ENCODE data around the gene FRAT1. TPM values are rescaled to one million over a fixed set of nuclear protein-coding genes. Genes with fewer than 3 reads are reported as not detected.
A peak's percentile ranks its signal among the peaks of the same experiment; 100 is the strongest.

FRAT1 gene
- total and polyA plus RNA-seq, 2 donors (not counting 1 experiment from before 2014, with no cell fraction given): 5.1 to 25.3 TPM

DNA sequence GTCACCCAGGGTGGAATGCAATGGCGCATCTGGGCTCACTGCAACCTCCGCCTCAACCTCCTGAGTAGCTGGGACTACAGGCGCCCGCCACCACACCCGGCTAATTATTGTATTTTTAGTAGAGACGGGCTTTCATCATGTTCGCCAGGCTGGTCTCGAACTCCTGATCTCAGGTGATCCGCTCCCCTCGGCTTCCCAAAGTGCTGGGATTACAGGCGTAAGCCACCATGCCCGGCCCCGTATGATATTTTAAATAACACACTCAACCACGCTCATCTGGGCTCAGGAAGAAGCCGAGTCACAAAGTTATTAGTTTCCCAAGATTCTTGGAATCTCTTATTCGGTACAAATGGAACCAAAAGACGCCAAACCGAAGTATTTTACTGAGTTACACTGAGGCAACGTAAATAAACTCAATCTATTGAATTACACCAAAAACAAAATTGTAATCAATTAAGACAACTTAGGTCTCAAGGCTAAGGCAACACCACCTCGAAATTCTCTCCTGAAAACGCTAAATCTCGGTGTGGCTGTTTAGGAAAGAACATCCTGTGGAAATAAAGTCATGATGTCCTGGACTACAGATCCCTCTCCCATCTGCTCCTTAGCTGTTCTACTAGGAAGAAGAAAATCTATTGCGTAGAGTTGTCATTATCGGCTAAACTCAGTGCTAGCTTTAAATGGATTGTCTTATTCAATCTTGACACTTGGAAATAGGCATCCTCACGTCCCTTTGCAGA is 27.5 kb upstream of the FRAT1 start:
- peak overlapping the region; percentile 89 for H3K9ac ChIP-seq (ENCODE audit: low read length)
- H3K79me2 ChIP-seq (ENCODE audit: control insufficient read depth, insufficient read depth, low read length): peaks cover 51% of the 10 kb centered on the region
- POLR2A ChIA-PET: interaction anchor here (0.6 kb wide), 1 partner anchor 58 kb away, joined by 3 read pairs; no protein-coding TSS in a partner anchor
- Mint-ChIP-seq H3K27me3 (no peaks in the 10 kb centered on the region), H3K27ac (peak overlapping the region; percentile 86), H3K4me3 (peak overlapping the region; percentile 90), H3K9me3 (ENCODE audit: insufficient read depth) (no peaks in the 10 kb centered on the region), H3K4me1 (peaks cover 16% of the 10 kb centered on the region)
- peak overlapping the region; percentile 48 to 85 for H3K27ac ChIP-seq (ENCODE audit: low read length in 2 of 2)
- ATAC-seq (ENCODE audit: low read depth) (no peak), DNase-seq (no peak)
- peak overlapping the region; percentile 98 for H2AFZ ChIP-seq (ENCODE audit: insufficient read depth, low read depth, low read length, poor library complexity, severe bottlenecking)
- H4K20me1 ChIP-seq (ENCODE audit: control insufficient read depth, insufficient read depth, low read length, poor library complexity, severe bottlenecking): no peaks in the 10 kb centered on the region
- peaks cover 6 to 12% of the 10 kb centered on the region in 2 donors for H3K4me1 ChIP-seq (ENCODE audit: control insufficient read depth in 2 of 2, insufficient read depth in 2 of 2, low read length in 2 of 2)
- H3K9me3 ChIP-seq (ENCODE audit: control extremely low read depth in 1 of 3, control insufficient read depth in 2 of 3, insufficient read depth in 1 of 3, low read length in 2 of 3): no peaks in the 10 kb centered on the region
- 89% methylated on average over 18 of the region's 25 CpGs for WGBS (ENCODE audit: insufficient coverage)
- intact Hi-C loops (cut with micrococcal nuclease): loop anchor here (1.0 to 2.0 kb wide), 5 partner anchors 29 to 705 kb away; partner anchors contain the start of genes FRAT2, MMS19, RRP12 and TM9SF3
- TF ChIP-seq, protein P1, sequence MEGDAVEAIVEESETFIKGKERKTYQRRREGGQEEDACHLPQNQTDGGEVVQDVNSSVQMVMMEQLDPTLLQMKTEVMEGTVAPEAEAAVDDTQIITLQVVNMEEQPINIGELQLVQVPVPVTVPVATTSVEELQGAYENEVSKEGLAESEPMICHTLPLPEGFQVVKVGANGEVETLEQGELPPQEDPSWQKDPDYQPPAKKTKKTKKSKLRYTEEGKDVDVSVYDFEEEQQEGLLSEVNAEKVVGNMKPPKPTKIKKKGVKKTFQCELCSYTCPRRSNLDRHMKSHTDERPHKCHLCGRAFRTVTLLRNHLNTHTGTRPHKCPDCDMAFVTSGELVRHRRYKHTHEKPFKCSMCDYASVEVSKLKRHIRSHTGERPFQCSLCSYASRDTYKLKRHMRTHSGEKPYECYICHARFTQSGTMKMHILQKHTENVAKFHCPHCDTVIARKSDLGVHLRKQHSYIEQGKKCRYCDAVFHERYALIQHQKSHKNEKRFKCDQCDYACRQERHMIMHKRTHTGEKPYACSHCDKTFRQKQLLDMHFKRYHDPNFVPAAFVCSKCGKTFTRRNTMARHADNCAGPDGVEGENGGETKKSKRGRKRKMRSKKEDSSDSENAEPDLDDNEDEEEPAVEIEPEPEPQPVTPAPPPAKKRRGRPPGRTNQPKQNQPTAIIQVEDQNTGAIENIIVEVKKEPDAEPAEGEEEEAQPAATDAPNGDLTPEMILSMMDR (IDR thresholded peaks at IDR 0.05): no peak
- TF ChIP-seq EZH2 (IDR thresholded peaks at IDR 0.05; ENCODE audit: borderline replicate concordance, insufficient read depth, low read depth, low read length, poor library complexity, severe bottlenecking): no peak
- CTCF ChIA-PET: interaction anchor here (3.8 kb wide), 1 partner anchor 12 kb away, joined by 21 read pairs; no protein-coding TSS in a partner anchor
- no peaks in the 10 kb centered on the region for H3K27me3 ChIP-seq (replicated peaks in 1 of 4; ENCODE audit: control extremely low read depth in 1 of 4, control insufficient read depth in 3 of 4, insufficient read depth in 4 of 4, low read length in 3 of 4)
- peak overlapping the region; percentile 63 to 98 (median 91) for H3K4me3 ChIP-seq (ENCODE audit: control extremely low read depth in 1 of 5, extremely low read depth in 1 of 5, insufficient read depth in 1 of 5, low read depth in 2 of 5, low read length in 4 of 5)
- H3K4me2 ChIP-seq (replicated peaks; ENCODE audit: low read depth, low read length, poor library complexity, severe bottlenecking): peak overlapping the region; percentile 82
- H3K36me3 ChIP-seq (replicated peaks in 1 of 2; ENCODE audit: control extremely low read depth in 1 of 2, control insufficient read depth in 1 of 2, extremely low read depth in 1 of 2, insufficient read depth in 2 of 2, low read length in 1 of 2): peaks cover 0 to 4% of the 10 kb centered on the region in 2 experiments
